Uterus (tissue), 4 donors: Measurements from ENCODE around the gene MAPK6. TPM values are rescaled to one million over a fixed set of nuclear protein-coding genes. Genes with fewer than 3 reads are reported as not detected.
"Not testable (repeated sequence)": the region's sequence is repeated elsewhere in the genome, so short reads cannot be mapped to it uniquely, and the experiment has no call there.

ENCODE experiments used
- DNase-seq, 2 donors: peaks; one replicate each; pipeline ENCODE4 v3.0.0-alpha.2; 2019 to 2020
- H3K27ac ChIP-seq, 2 donors: fragments of 200-600 bp; sonication (generic); 1 replicate in 1 of 2; 2 replicates in 1 of 2; pipeline ENCODE4 v1.5.1; 2016 to 2018
- H3K27me3 ChIP-seq, 2 donors: fragments of 200-600 bp; sonication (generic); one replicate each; pipeline ENCODE4 v1.5.1; 2018 to 2019; ENCODE audit warnings: control low read depth in 1 of 2
- H3K36me3 ChIP-seq, 2 donors: fragments of 200-600 bp; sonication (generic); one replicate each; pipeline ENCODE4 v1.5.1; 2019; ENCODE audit warnings: control low read depth in 1 of 2
- H3K4me1 ChIP-seq, 2 donors: fragments of 200-600 bp; sonication (generic); one replicate each; pipeline ENCODE4 v1.5.1; 2018 to 2019; ENCODE audit warnings: control low read depth in 1 of 2
- H3K4me3 ChIP-seq, 2 donors: fragments of 200-600 bp; sonication (generic); 1 replicate in 1 of 2; 2 replicates in 1 of 2; pipeline ENCODE4 v1.5.1; 2018 to 2019; ENCODE audit warnings: mild to moderate bottlenecking in 1 of 2
- H3K9me3 ChIP-seq, 2 donors: fragments of 200-600 bp; sonication (generic); one replicate each; pipeline ENCODE4 v1.5.1; 2019; ENCODE audit warnings: control low read depth in 1 of 2
- POLR2A ChIP-seq, 2 donors: fragments of 450-650 bp; IDR thresholded peaks; one replicate each; pipeline ENCODE4 v1.6.1; 2016; ENCODE audit warnings: antibody characterized with exemption in 2 of 2, mild to moderate bottlenecking in 1 of 2, moderate library complexity in 1 of 2
- intact Hi-C: fragments of 100-400 bp; cut with DNase I; formaldehyde crosslinking; loops from one replicate; pipeline ENCODE4 v1.15.1; 2023; ENCODE audit warnings: low total_unique reads
- total RNA-seq, 4 donors: library from RNA; depleted of rRNA in 3 of 4; stranded (reverse); fragments of >200 nt in 3 of 4; gene quantifications; one replicate each; pipeline versions ENCODE4 v1.1.0 to v1.2.4, GENCODE V29; 2014 to 2023
- TF ChIP-seq, protein P1 (sequence below), 4 experiments: fragments of 200-600 bp in 2 of 4; fragments of 450-650 bp in 2 of 4; sonication (generic) in 2 of 4; IDR thresholded peaks; one replicate each; pipeline ENCODE4 v1.5.1; 2016 to 2019; ENCODE audit warnings: antibody characterized with exemption in 4 of 4, mild to moderate bottlenecking in 2 of 4, moderate library complexity in 1 of 4
- donor health status: DM: yes; HTN: yes; CAD: no.

MAPK6 gene
- total RNA-seq, 4 donors from 2014 or later: 11.5 to 47.1 (median 30.0) TPM

DNA sequence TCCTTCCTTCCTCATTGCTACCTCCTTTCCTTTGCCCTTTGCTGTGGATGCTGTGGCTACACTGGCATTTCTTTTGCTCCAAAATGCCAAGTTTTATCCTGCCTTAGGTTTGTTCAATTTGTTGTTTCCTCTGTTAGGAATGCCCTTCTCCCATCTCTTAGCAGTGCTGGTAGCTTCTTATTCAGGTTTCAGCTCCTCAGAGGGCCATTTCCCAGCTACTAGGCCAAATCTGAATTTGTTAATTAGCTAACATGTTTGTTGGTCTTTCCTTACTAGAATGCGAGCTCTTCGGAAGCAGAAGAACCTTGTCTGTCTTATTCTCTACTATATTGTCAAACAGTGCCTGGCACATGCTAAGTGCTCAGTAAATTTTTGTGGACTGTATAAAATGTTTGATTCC, 11.0 kb downstream of the MAPK6 start:
- Histone ChIP-seq H3K4me1 (no peaks in the 10 kb centered on the region), H3K36me3 (no peaks in the 10 kb centered on the region), H3K9me3 (no peaks in the 10 kb centered on the region), H3K4me3 (no peak overlapping the region), H3K27me3 (no peaks in the 10 kb centered on the region), H3K27ac (no peak overlapping the region)
- DNase-seq: no peak
- no peak for TF ChIP-seq POLR2A (IDR thresholded peaks at IDR 0.05)
- intact Hi-C loops: no loop called here

DNA sequence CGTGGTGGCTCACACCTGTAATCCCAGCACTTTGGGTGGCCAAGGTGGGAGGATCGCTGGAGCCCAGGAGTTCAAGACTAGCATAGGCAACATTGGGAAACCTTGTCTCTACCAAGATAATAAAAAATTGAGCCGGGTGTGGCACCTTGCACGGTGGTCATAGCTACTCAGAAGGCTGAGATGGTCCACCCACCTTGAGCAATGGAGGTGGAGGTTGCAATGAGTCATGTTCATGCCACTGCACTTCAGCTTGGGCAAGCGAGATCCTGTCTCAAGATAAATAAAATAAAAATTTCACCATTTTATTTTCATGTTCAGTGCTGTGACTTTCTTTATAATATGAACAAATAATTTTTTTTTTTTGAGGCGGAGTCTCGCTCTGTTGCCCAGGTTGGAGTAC, 12.5 kb downstream of the MAPK6 start:
- TF ChIP-seq POLR2A (IDR thresholded peaks at IDR 0.05): no peak
- TF ChIP-seq, protein P1, sequence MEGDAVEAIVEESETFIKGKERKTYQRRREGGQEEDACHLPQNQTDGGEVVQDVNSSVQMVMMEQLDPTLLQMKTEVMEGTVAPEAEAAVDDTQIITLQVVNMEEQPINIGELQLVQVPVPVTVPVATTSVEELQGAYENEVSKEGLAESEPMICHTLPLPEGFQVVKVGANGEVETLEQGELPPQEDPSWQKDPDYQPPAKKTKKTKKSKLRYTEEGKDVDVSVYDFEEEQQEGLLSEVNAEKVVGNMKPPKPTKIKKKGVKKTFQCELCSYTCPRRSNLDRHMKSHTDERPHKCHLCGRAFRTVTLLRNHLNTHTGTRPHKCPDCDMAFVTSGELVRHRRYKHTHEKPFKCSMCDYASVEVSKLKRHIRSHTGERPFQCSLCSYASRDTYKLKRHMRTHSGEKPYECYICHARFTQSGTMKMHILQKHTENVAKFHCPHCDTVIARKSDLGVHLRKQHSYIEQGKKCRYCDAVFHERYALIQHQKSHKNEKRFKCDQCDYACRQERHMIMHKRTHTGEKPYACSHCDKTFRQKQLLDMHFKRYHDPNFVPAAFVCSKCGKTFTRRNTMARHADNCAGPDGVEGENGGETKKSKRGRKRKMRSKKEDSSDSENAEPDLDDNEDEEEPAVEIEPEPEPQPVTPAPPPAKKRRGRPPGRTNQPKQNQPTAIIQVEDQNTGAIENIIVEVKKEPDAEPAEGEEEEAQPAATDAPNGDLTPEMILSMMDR (IDR thresholded peaks at IDR 0.05): no peak
- H3K9me3 ChIP-seq: no peaks in the 10 kb centered on the region
- H3K4me1 ChIP-seq: no peaks in the 10 kb centered on the region
- H3K27me3 ChIP-seq: no peaks in the 10 kb centered on the region
- intact Hi-C loops: no loop called here
- no peaks in the 10 kb centered on the region for H3K36me3 ChIP-seq
- DNase-seq: no peak
- no peak overlapping the region for H3K4me3 ChIP-seq
- H3K27ac ChIP-seq: no peak overlapping the region

DNA sequence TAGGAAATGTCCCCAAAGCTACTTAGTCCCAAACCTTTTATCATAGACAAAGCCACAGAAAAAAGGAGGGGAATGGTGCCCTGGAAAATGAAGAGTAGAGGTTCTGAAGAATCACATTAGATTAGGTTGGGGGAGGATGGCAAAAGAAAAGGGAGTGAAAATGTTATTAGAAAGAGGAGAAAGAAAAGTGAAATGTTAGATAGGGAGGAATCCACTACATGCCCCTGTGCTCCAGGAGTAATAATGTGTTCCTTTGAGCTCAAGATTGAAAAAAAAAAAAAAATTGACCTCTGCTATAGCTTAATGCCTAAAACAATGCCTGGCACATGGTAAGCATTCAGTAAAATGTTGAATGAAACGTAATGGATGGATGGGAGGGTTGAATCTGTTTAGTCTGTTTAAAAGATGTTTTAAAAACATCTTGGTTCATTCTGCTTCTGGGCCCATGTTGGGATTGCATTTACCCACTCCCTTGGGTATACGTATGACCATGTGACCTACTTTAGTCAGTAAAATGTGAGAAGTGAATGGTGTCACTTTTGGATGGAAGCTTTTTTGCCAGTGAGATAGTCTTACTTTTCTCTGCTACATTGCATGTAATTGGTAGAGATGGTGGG, 19.0 kb downstream of the MAPK6 start:
- Histone ChIP-seq H3K4me1 (peaks cover 0 to 6% of the 10 kb centered on the region in 2 donors), H3K4me3 (no peak overlapping the region), H3K27me3 (no peaks in the 10 kb centered on the region), H3K9me3 (no peaks in the 10 kb centered on the region), H3K27ac (no peak overlapping the region), H3K36me3 (no peaks in the 10 kb centered on the region)
- no peak for DNase-seq
- intact Hi-C loops: no loop called here
- no peak for TF ChIP-seq POLR2A (IDR thresholded peaks at IDR 0.05)

DNA sequence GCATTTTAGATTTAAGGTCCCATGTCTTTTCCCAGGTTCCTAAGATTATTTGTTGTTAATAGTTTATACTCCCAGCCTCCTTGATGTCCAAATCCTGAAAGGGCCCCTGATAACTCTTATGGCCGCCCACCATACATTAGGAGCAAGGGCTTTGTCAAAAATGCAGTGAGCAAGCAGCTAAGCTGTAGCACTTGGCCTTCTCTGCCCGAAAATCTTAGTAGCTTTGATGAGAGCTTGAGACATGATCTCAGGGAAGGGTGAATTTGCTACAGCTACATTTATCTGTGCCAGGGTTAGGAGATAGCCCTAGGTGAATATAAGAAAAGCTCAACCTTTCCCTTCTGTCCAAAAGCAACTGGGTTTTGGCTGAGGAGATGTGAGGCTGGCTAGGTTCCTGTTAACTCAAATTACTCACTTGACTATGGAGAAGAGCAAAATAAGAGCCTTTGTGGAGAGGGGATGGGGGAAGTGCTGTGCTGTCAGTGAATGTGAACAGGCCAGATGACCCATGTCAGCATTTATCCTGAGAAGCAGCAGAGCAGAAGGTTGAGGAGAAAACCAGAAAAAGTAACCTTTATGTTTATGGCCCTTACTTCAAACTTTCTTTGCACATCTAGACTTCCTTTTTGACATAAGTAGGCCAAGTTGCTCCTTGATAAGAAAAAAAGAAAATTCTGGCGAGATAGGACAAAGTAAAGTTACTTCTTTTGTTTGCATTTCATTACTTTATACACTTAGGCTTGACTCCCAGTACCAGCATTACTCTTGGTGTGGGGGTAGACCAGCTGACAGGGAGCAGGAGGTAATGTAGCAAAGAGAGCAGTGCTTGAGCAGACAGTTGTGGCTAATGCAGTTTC, 21.1 kb downstream of the MAPK6 start:
- peaks cover 0 to 6% of the 10 kb centered on the region in 2 donors for H3K4me1 ChIP-seq
- H3K27ac ChIP-seq: peak overlapping the region; percentile 2 to 52
- intact Hi-C loops: no loop called here

DNA sequence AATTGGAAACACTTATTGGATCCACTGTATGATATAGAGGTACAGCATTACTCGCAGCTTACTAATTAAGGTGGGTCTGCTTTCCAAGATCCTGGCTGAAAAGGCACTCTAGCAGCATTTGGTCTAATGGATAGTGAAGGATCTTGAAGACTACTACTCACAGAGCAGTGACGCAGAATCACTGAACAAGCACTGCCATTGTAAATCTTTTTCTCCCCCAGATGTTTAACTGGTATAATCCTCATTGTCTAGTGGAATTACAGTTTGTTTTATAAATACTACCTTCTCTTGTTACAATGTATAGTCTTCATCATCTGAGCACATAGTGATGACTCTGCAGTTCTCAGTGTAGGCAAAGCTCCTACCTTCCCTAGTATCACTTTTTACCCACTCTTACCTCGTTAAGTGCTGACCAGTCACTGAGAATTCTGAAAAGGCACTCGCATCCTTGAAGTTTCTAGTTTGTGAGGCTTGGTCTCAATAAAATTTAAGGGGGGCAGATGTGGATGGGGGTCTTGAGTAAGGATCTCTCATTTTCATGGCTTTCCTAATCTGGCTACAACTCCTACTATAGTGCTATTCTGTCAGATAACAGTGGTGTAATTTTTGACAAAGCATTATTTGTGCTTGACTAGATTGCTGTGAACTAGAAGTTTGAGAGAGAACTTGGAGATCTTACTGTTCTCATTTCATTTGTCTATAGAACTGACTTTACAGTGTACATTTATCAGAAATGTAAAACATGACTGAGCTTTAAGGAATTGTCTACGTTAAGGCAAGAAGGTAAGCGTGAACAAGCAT, 23.2 kb downstream of the MAPK6 start:
- H3K27ac ChIP-seq: no peak overlapping the region
- H3K9me3 ChIP-seq: no peaks in the 10 kb centered on the region
- no peak overlapping the region for H3K4me3 ChIP-seq
- DNase-seq: no peak
- H3K27me3 ChIP-seq: no peaks in the 10 kb centered on the region
- peaks cover 0 to 6% of the 10 kb centered on the region in 2 donors for H3K4me1 ChIP-seq
- no peaks in the 10 kb centered on the region for H3K36me3 ChIP-seq
- intact Hi-C loops: no loop called here
- TF ChIP-seq, protein P1 (IDR thresholded peaks at IDR 0.05): no peak
- TF ChIP-seq POLR2A (IDR thresholded peaks at IDR 0.05): no peak

More for the DNA sequence above, 21.1 kb downstream of the MAPK6 start:
- H3K36me3 ChIP-seq: no peaks in the 10 kb centered on the region
- no peak for DNase-seq
- TF ChIP-seq, protein P1 (IDR thresholded peaks at IDR 0.05): no peak
- TF ChIP-seq POLR2A (IDR thresholded peaks at IDR 0.05): no peak
- H3K4me3 ChIP-seq: no peak overlapping the region
- no peaks in the 10 kb centered on the region for H3K27me3 ChIP-seq
- H3K9me3 ChIP-seq: no peaks in the 10 kb centered on the region

DNA sequence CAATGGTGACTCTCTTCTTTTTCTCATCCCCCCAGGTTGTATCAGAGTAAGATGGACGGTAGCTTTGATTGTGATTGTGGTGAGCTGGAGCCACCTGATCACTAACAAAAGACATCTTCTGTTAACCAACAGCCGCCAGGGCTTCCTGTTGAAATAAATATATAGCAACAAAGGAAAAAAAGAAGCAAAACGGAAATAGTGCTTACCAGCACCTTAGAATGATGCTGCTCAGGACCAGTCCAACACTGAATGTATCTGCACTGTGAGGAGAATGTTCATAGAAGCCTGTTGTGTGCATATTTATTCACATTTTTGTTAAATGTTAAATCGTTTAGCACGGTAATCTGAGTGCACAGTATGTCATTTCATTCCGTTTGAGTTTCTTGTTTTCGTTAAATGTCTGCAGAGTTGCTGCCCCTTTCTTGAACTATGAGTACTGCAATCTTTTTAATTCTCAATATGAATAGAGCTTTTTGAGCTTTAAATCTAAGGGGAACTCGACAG, 26.8 kb downstream of the MAPK6 start:
- intact Hi-C loops, DNase-seq, H3K9me3 ChIP-seq, H3K27ac ChIP-seq, H3K4me1 ChIP-seq, H3K4me3 ChIP-seq, H3K27me3 ChIP-seq, H3K36me3 ChIP-seq: not testable (repeated sequence)

DNA sequence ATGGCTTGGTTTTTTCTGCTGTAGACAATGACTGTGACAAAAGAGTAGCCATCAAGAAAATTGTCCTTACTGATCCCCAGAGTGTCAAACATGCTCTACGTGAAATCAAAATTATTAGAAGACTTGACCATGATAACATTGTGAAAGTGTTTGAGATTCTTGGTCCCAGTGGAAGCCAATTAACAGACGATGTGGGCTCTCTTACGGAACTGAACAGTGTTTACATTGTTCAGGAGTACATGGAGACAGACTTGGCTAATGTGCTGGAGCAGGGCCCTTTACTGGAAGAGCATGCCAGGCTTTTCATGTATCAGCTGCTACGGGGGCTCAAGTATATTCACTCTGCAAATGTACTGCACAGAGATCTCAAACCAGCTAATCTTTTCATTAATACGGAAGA, 27.5 kb downstream of the MAPK6 start:
- intact Hi-C loops, H3K9me3 ChIP-seq, H3K27ac ChIP-seq, H3K4me1 ChIP-seq, DNase-seq, H3K36me3 ChIP-seq, H3K27me3 ChIP-seq, H3K4me3 ChIP-seq: not testable (repeated sequence)
